GM23338 (cell line): ENCODE data around the gene MAPRE2. TPM values are rescaled to one million over a fixed set of nuclear protein-coding genes. Genes with fewer than 3 reads are reported as not detected.

Experiments used
- ATAC-seq: fragments of 200-7000 bp; cut with Tn5 transposase; 3 replicates; pipeline ENCODE4 v1.9.1; 2020
- DNase-seq: peaks from one replicate; pipeline ENCODE4 v3.0.0-alpha.2; 2015; ENCODE audit warnings: low spot score
- H2AFZ ChIP-seq: fragments of 200-600 bp; sonication (generic); 2 replicates; pipeline ENCODE4 v1.8.0; 2016; ENCODE audit warnings: antibody characterized with exemption, mild to moderate bottlenecking, moderate library complexity
- H3F3A ChIP-seq: fragments of 200-600 bp; sonication (generic); replicated peaks from 2 replicates; pipeline ENCODE4 v1.8.0; 2017; ENCODE audit warnings: antibody characterized with exemption, mixed run types, low read depth
- H3K27ac ChIP-seq: fragments of 200-600 bp; sonication (generic); 2 replicates; pipeline ENCODE4 v1.6.1; 2016; ENCODE audit warnings: low read depth
- H3K27me3 ChIP-seq: fragments of 200-600 bp; sonication (generic); 2 replicates; pipeline ENCODE4 v1.8.0; 2016; ENCODE audit warnings: mild to moderate bottlenecking, mixed run types, moderate library complexity; ENCODE audit not compliant: insufficient read depth
- H3K36me3 ChIP-seq: fragments of 200-600 bp; sonication (generic); 2 replicates; pipeline ENCODE4 v1.8.0; 2016; ENCODE audit warnings: mild to moderate bottlenecking; ENCODE audit not compliant: insufficient read depth
- H3K4me1 ChIP-seq: fragments of 200-600 bp; sonication (generic); 2 replicates; pipeline ENCODE4 v1.8.0; 2016; ENCODE audit warnings: mild to moderate bottlenecking, moderate library complexity; ENCODE audit not compliant: insufficient read depth
- H3K4me2 ChIP-seq: fragments of 200-600 bp; sonication (generic); 2 replicates; pipeline ENCODE4 v1.7.1; 2017; ENCODE audit warnings: mixed run types
- H3K4me3 ChIP-seq: fragments of 200-600 bp; sonication (generic); 2 replicates; pipeline ENCODE4 v1.6.1; 2016; ENCODE audit warnings: mixed run types
- H3K79me2 ChIP-seq: fragments of 200-600 bp; sonication (generic); replicated peaks from 2 replicates; pipeline ENCODE4 v1.8.0; 2017; ENCODE audit warnings: mild to moderate bottlenecking; ENCODE audit not compliant: insufficient read depth
- H3K9me2 ChIP-seq: fragments of 200-600 bp; sonication (generic); 2 replicates; pipeline ENCODE4 v1.8.0; 2017; ENCODE audit not compliant: insufficient read depth
- H4K20me1 ChIP-seq: fragments of 200-600 bp; sonication (generic); replicated peaks from 2 replicates; pipeline ENCODE4 v1.8.0; 2017; ENCODE audit warnings: mild to moderate bottlenecking; ENCODE audit not compliant: insufficient read depth
- H3K27ac Mint-ChIP-seq: 2 replicates; pipeline ENCODE4 v1.8.0; 2020; ENCODE audit warnings: inconsistent platforms, mild to moderate bottlenecking, moderate library complexity, mixed read lengths
- H3K27me3 Mint-ChIP-seq: 3 replicates; pipeline ENCODE4 v1.8.0; 2022; ENCODE audit warnings: low read depth, mild to moderate bottlenecking, moderate library complexity, mixed read lengths, inconsistent platforms; ENCODE audit not compliant: insufficient read depth, poor library complexity
- H3K36me3 Mint-ChIP-seq: 3 replicates; pipeline ENCODE4 v1.8.0; 2021; ENCODE audit warnings: low read depth, mild to moderate bottlenecking, inconsistent platforms, moderate library complexity, mixed read lengths
- H3K4me1 Mint-ChIP-seq: 3 replicates; pipeline ENCODE4 v1.8.0; 2020; ENCODE audit warnings: mild to moderate bottlenecking, inconsistent platforms, mixed read lengths
- H3K4me3 Mint-ChIP-seq: 3 replicates; pipeline ENCODE4 v1.8.0; 2021; ENCODE audit warnings: moderate library complexity, mild to moderate bottlenecking, inconsistent platforms, mixed read lengths
- H3K9me3 Mint-ChIP-seq: 3 replicates; pipeline ENCODE4 v1.8.0; 2020; ENCODE audit warnings: moderate library complexity, mild to moderate bottlenecking, inconsistent platforms, mixed read lengths
- EZH2phosphoT487 ChIP-seq: fragments of 200-600 bp; sonication (generic); IDR thresholded peaks from one replicate; pipeline ENCODE4 v1.8.1; 2018; ENCODE audit warnings: antibody characterized with exemption; ENCODE audit not compliant: unreplicated experiment
- REST ChIP-seq: IDR thresholded peaks from one replicate; pipeline ENCODE4 v1.6.1; 2018; ENCODE audit warnings: antibody characterized with exemption; ENCODE audit not compliant: unreplicated experiment
- STAT1 ChIP-seq: IDR thresholded peaks from one replicate; pipeline ENCODE4 v1.6.1; 2016; ENCODE audit warnings: antibody characterized with exemption; ENCODE audit not compliant: unreplicated experiment
- polyA plus RNA-seq: library from polyadenylated mRNA; unstranded; fragments of >200 nt; fragmentation: Nextera tagmentation; extraction: Ambion mirVana; gene quantifications from 2 replicates; pipeline ENCODE4 v1.2.1, GENCODE V29; 2016
- total RNA-seq: library from RNA; depleted of rRNA; stranded (reverse); fragments of >200 nt; shearing (Covaris generic); gene quantifications from 2 replicates; pipeline ENCODE4 v1.2.3, GENCODE V29; 2014
- TF ChIP-seq, protein P1 (sequence below): fragments of 250-450 bp; sonication (Bioruptor Pico); IDR thresholded peaks from 2 replicates; pipeline ENCODE4 v1.5.0; 2020; ENCODE audit warnings: mild to moderate bottlenecking, moderate library complexity

The MAPRE2 gene
- total and polyA plus RNA-seq, 2 experiments from 2014 or later, result 17.8 to 40.4 TPM

- TF ChIP-seq, protein P1, sequence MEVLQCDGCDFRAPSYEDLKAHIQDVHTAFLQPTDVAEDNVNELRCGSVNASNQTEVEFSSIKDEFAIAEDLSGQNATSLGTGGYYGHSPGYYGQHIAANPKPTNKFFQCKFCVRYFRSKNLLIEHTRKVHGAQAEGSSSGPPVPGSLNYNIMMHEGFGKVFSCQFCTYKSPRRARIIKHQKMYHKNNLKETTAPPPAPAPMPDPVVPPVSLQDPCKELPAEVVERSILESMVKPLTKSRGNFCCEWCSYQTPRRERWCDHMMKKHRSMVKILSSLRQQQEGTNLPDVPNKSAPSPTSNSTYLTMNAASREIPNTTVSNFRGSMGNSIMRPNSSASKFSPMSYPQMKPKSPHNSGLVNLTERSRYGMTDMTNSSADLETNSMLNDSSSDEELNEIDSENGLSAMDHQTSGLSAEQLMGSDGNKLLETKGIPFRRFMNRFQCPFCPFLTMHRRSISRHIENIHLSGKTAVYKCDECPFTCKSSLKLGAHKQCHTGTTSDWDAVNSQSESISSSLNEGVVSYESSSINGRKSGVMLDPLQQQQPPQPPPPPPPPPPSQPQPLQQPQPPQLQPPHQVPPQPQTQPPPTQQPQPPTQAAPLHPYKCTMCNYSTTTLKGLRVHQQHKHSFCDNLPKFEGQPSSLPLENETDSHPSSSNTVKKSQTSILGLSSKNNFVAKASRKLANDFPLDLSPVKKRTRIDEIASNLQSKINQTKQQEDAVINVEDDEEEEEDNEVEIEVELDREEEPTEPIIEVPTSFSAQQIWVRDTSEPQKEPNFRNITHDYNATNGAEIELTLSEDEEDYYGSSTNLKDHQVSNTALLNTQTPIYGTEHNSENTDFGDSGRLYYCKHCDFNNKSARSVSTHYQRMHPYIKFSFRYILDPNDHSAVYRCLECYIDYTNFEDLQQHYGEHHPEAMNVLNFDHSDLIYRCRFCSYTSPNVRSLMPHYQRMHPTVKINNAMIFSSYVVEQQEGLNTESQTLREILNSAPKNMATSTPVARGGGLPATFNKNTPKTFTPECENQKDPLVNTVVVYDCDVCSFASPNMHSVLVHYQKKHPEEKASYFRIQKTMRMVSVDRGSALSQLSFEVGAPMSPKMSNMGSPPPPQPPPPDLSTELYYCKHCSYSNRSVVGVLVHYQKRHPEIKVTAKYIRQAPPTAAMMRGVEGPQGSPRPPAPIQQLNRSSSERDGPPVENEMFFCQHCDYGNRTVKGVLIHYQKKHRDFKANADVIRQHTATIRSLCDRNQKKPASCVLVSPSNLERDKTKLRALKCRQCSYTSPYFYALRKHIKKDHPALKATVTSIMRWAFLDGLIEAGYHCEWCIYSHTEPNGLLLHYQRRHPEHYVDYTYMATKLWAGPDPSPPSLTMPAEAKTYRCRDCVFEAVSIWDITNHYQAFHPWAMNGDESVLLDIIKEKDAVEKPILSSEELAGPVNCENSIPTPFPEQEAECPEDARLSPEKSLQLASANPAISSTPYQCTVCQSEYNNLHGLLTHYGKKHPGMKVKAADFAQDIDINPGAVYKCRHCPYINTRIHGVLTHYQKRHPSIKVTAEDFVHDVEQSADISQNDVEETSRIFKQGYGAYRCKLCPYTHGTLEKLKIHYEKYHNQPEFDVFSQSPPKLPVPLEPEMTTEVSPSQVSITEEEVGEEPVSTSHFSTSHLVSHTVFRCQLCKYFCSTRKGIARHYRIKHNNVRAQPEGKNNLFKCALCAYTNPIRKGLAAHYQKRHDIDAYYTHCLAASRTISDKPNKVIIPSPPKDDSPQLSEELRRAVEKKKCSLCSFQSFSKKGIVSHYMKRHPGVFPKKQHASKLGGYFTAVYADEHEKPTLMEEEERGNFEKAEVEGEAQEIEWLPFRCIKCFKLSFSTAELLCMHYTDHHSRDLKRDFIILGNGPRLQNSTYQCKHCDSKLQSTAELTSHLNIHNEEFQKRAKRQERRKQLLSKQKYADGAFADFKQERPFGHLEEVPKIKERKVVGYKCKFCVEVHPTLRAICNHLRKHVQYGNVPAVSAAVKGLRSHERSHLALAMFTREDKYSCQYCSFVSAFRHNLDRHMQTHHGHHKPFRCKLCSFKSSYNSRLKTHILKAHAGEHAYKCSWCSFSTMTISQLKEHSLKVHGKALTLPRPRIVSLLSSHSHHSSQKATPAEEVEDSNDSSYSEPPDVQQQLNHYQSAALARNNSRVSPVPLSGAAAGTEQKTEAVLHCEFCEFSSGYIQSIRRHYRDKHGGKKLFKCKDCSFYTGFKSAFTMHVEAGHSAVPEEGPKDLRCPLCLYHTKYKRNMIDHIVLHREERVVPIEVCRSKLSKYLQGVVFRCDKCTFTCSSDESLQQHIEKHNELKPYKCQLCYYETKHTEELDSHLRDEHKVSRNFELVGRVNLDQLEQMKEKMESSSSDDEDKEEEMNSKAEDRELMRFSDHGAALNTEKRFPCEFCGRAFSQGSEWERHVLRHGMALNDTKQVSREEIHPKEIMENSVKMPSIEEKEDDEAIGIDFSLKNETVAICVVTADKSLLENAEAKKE (CRISPR knock-in tag), result no peak
- no peak for TF ChIP-seq STAT1
Observed at GRCh38 chr18:35027206-35027605, 14.0 kb upstream of the MAPRE2 start (continued).

DNA sequence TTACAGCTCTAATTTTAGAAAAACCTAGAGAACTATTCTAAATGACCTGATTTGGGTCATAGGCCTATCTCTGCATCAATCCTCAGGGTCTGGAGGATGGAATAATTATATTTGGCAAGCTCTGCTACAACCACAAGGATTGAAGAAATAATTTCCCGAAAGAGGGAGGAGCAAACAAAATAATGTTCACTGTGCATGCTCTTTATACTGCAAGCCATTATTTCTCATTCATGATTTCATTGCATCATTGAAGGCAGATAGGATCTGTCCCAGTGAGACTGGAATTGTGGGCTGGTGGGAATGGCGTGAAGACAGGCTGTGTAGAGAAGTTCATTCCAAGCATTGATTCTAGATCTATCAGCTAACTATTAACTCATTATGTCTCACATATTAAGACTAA lies 12.7 kb upstream of the MAPRE2 start:
- no peak overlapping the region for H3K4me3 Mint-ChIP-seq
- Histone ChIP-seq H3K4me2 (no peak overlapping the region), H3K27me3 (no peaks in the 10 kb centered on the region), H4K20me1 (no peaks in the 10 kb centered on the region), H3K79me2 (no peaks in the 10 kb centered on the region), H3K4me3 (no peak overlapping the region), H3K36me3 (no peaks in the 10 kb centered on the region), H3K4me1 (peaks cover 6% of the 10 kb centered on the region), H3K27ac (no peak overlapping the region), H2AFZ (no peak overlapping the region), H3F3A (no peaks in the 10 kb centered on the region), H3K9me2 (no peaks in the 10 kb centered on the region)
- H3K9me3 Mint-ChIP-seq, result no peaks in the 10 kb centered on the region
- peaks cover 4% of the 10 kb centered on the region for H3K27me3 Mint-ChIP-seq
- DNase-seq (no peak), ATAC-seq (no peak)
- H3K27ac Mint-ChIP-seq, result no peak overlapping the region
- no peaks in the 10 kb centered on the region for H3K36me3 Mint-ChIP-seq
- H3K4me1 Mint-ChIP-seq, result peaks cover 18% of the 10 kb centered on the region
- TF ChIP-seq EZH2phosphoT487, result no peak
- TF ChIP-seq, protein P1 (CRISPR knock-in tag), result no peak
- TF ChIP-seq REST, result no peak
